GM18505 (cell line): ENCODE measurements around the gene ACKR1.

Source experiments
- ATAC-seq: cut with Tn5 transposase; IDR thresholded peaks from one replicate; pipeline ENCODE4 v1.9.1; 2021; ENCODE audit not compliant: unreplicated experiment
- POLR2A ChIP-seq: IDR thresholded peaks from 4 replicates; pipeline ENCODE4 v1.6.1; 2011; ENCODE audit warnings: borderline replicate concordance; ENCODE audit not compliant: insufficient read depth, insufficient read length; ENCODE audit errors: extremely low read depth

Gene ACKR1

GRCh38 chr1:159175571-159175970 is 29.1 kb upstream of the ACKR1 start:
- no peak for TF ChIP-seq POLR2A
- no peak for ATAC-seq

- no peak for ATAC-seq
- no peak for TF ChIP-seq POLR2A
Observed at GRCh38 chr1:159177272-159177907, 27.3 kb upstream of the ACKR1 start.

GRCh38 chr1:159179906-159180305 is 24.8 kb upstream of the ACKR1 start:
- ATAC-seq, result no peak
- TF ChIP-seq POLR2A, result no peak

- no peak for ATAC-seq
- TF ChIP-seq POLR2A, result no peak
Observed at GRCh38 chr1:159180516-159180915, 24.2 kb upstream of the ACKR1 start.

GRCh38 chr1:159181328-159182024 is 23.2 kb upstream of the ACKR1 start:
- no peak for TF ChIP-seq POLR2A

GRCh38 chr1:159184201-159184600 is 20.5 kb upstream of the ACKR1 start:
- ATAC-seq, result no peak
- no peak for TF ChIP-seq POLR2A

More at GRCh38 chr1:159181328-159182024, 23.2 kb upstream of the ACKR1 start:
- no peak for ATAC-seq

- TF ChIP-seq POLR2A, result no peak
- no peak for ATAC-seq
Observed at GRCh38 chr1:159185121-159185520, 19.6 kb upstream of the ACKR1 start.

- ATAC-seq, result no peak
- TF ChIP-seq POLR2A, result no peak
Observed at GRCh38 chr1:159187033-159187432, 17.6 kb upstream of the ACKR1 start.

GRCh38 chr1:159187647-159188374 is 16.9 kb upstream of the ACKR1 start:
- ATAC-seq, result no peak
- TF ChIP-seq POLR2A, result no peak

GRCh38 chr1:159188375-159188788 is 16.3 kb upstream of the ACKR1 start:
- peak; percentile 95 for ATAC-seq
- peak; percentile 41 for TF ChIP-seq POLR2A

- ATAC-seq, result no peak
Observed at GRCh38 chr1:159190441-159190840, 14.2 kb upstream of the ACKR1 start.

GRCh38 chr1:159196543-159196942 is 8.1 kb upstream of the ACKR1 start:
- no peak for TF ChIP-seq POLR2A
- no peak for ATAC-seq

More at GRCh38 chr1:159190441-159190840, 14.2 kb upstream of the ACKR1 start:
- no peak for TF ChIP-seq POLR2A
